Activated CD8-positive, alpha-beta T cell treated with anti-CD3 and anti-CD28 coated beads, Interleukin-2, amount 10 ng/mL, durations not matched to agents 7 days and 5 days (primary cell): ENCODE data around the gene ARGLU1. TPM values are rescaled to one million over a fixed set of nuclear protein-coding genes. Genes with fewer than 3 reads are reported as not detected.

Experiments used
- ATAC-seq: fragments of 150-1000 bp; cut with Tn5 transposase; one replicate; pipeline ENCODE4 v1.10.0; 2021; ENCODE audit warnings: moderate library complexity
- CTCF ChIA-PET: fragments of 350-600 bp; sonication (Branson Sonifier 250); formaldehyde crosslinking; loops from one replicate; lab custom pipeline; 2021; ENCODE audit warnings: antibody characterized with exemption; lab: Charles Lee
- POLR2A ChIA-PET: fragments of 350-600 bp; sonication (Branson Sonifier 250); formaldehyde crosslinking; loops from one replicate; lab custom pipeline; 2021; ENCODE audit warnings: antibody characterized with exemption; lab: Charles Lee
- DNase-seq: peaks from one replicate; pipeline ENCODE4 v3.0.0-alpha.2; 2020
- H3K27ac Mint-ChIP-seq: one replicate; pipeline ENCODE4 v1.8.0; 2021; ENCODE audit warnings: mild to moderate bottlenecking, mixed read lengths
- H3K27me3 Mint-ChIP-seq: one replicate; pipeline ENCODE4 v1.8.0; 2021; ENCODE audit warnings: low read depth, mixed read lengths
- H3K36me3 Mint-ChIP-seq: one replicate; pipeline ENCODE4 v1.8.0; 2021; ENCODE audit warnings: low read depth, mixed read lengths
- H3K4me1 Mint-ChIP-seq: one replicate; pipeline ENCODE4 v1.8.0; 2021; ENCODE audit warnings: low read depth, mixed read lengths
- H3K4me3 Mint-ChIP-seq: one replicate; pipeline ENCODE4 v1.8.0; 2021; ENCODE audit warnings: mild to moderate bottlenecking, mixed read lengths
- H3K9me3 Mint-ChIP-seq: one replicate; pipeline ENCODE4 v1.8.0; 2022; ENCODE audit warnings: mixed read lengths; ENCODE audit not compliant: insufficient read depth
- total RNA-seq, 2 experiments: library from RNA; stranded (reverse); gene quantifications; one replicate each; pipeline ENCODE4 v1.2.3, GENCODE V29; 2021

The ARGLU1 gene
- total RNA-seq, 2 experiments from 2014 or later = 86.6 to 97.0 TPM

DNA sequence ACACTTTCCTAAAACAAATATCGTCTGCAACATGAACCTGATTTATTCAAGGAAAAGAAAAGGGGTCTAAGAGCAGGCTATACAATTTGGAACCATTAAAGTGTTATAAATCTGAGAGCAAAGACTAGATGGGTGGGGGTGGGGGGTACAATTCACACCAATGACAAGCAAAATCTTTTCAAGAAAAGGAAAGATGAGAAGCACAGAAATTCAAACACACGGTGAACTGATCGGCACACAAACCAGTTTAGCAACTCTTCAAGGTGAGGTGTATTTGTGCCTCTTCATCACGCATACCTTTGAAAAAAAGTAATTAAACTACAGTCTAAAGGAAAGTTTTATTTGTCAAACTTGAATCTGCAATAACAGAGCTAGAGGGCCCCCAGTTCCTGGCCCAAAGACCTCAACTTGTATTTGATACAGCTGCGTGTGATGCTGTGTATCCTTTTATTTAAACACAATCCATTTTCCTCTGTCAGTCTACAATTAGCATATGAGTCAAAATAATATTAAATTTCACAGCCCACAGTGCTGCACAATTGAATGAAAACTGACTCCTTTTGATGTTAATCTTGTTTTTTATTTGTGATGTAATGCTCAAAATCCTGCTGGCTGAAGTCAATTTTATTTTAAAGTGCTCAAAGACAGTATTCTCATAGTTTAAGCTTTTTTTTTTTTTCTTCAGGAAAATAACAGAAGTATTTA is 46.7 kb downstream of the ARGLU1 start:
- ATAC-seq = no peak
- Mint-ChIP-seq H3K27me3 (peaks cover 27% of the 10 kb centered on the region), H3K9me3 (no peaks in the 10 kb centered on the region), H3K27ac (no peak overlapping the region), H3K4me1 (no peaks in the 10 kb centered on the region), H3K4me3 (no peak overlapping the region), H3K36me3 (no peaks in the 10 kb centered on the region)
- DNase-seq = no peak
- ChIA-PET CTCF (no interaction called here), POLR2A (no interaction called here)

DNA sequence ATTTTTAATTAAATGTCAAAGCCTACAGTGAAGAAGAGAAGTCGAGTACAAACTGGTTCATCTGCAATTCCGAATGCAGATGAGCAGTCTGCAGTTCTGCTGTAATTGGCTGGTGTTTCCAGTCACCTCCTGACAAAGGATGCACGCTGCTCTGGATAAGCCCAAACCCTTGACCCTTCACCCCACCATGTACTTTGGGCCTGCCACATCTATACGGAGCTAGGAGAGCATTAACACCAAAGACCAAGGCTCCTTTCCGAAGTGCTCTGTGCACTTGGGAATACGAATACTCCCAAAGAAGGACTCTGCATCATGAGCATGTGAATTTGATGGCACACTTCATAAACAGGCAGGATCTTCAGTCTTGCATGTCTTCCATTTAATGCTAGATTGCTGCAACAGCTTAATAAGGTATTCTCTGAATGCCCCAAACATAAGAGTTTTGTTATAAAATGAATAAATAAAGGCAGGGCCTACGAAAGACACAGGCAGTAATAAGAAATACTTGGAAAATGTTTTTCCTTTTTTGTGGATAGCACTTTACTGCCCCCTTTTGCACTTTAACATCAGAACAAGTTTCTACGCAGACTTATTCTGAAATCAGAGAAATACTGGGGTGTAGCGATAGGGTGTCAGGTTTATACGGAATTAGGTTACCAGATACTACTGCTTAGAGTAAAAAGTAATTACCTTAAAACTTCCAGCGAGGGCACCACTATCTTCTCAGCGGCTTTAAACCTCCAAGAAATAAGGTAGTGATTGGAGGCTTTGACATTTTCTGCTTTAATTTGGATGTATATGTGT is 47.5 kb downstream of the ARGLU1 start:
- no peaks in the 10 kb centered on the region for H3K9me3 Mint-ChIP-seq
- no peaks in the 10 kb centered on the region for H3K36me3 Mint-ChIP-seq
- DNase-seq (no peak), ATAC-seq (no peak)
- H3K4me1 Mint-ChIP-seq = no peaks in the 10 kb centered on the region
- ChIA-PET POLR2A (no interaction called here), CTCF (no interaction called here)
- H3K27me3 Mint-ChIP-seq = peaks cover 24% of the 10 kb centered on the region
- H3K27ac Mint-ChIP-seq = no peak overlapping the region
- no peak overlapping the region for H3K4me3 Mint-ChIP-seq

DNA sequence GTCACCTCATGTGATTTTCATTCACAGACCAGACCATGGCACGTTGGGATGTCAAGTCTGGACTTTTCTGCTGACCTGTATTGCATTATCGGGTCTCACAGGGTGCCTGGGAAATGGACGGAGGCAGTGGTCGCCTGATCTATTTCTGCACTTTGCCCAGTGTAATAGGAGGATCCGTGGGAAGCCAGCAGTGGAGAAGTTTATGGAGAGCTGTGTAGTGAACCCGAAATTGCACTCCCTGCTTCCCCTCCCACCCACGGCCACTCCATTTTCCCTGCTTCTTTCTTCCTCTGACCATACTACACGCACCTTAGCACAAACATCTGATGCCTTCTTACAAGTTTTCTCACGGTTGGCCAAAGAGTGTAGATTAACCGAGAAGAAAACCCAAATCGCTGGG is 49.4 kb downstream of the ARGLU1 start:
- Mint-ChIP-seq H3K27me3 (peaks cover 25% of the 10 kb centered on the region), H3K9me3 (no peaks in the 10 kb centered on the region), H3K36me3 (no peaks in the 10 kb centered on the region), H3K4me3 (no peak overlapping the region), H3K27ac (no peak overlapping the region), H3K4me1 (no peaks in the 10 kb centered on the region)
- ChIA-PET CTCF (no interaction called here), POLR2A (no interaction called here)
- ATAC-seq (no peak), DNase-seq (no peak)

DNA sequence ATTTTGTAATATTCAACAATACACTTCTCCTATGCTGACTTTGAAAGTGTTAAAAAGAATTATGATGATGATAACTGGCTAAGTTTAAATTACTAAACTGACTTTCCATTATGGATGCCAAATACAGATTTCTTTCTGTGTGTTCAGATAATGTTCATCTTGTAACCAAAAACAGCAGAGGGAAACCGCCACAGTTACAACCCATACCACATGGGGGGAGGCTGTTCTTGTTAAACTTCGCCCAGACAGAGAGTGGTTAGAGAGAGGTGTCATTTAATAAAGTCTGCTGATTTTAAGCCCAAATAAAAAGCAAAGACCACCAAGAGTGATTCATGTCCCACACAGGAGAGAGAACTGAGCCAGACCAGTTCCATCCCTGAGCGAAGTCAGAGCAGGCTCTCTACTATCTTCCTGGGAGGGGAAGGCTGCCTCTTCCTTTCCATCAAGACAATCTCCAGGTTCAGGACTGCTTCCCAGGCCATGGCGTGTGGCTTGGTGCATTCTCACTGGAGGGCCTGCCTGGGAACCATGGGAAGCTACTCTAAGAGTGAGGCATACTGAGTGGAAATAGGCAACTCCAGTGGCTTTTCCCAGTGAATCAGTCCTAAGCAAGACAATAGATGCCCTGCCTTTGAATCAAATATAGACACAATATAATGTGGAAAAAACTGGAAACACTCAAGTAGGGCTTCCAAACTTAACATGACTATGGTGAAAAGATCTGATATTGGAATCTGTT is 50.7 kb downstream of the ARGLU1 start:
- H3K27me3 Mint-ChIP-seq = peaks cover 22% of the 10 kb centered on the region
- no peak for DNase-seq
- H3K36me3 Mint-ChIP-seq = no peaks in the 10 kb centered on the region
- no peaks in the 10 kb centered on the region for H3K4me1 Mint-ChIP-seq
- H3K9me3 Mint-ChIP-seq = no peaks in the 10 kb centered on the region
- no peak for ATAC-seq
- ChIA-PET POLR2A (no interaction called here), CTCF (no interaction called here)
- H3K27ac Mint-ChIP-seq = no peak overlapping the region
- H3K4me3 Mint-ChIP-seq = no peak overlapping the region

DNA sequence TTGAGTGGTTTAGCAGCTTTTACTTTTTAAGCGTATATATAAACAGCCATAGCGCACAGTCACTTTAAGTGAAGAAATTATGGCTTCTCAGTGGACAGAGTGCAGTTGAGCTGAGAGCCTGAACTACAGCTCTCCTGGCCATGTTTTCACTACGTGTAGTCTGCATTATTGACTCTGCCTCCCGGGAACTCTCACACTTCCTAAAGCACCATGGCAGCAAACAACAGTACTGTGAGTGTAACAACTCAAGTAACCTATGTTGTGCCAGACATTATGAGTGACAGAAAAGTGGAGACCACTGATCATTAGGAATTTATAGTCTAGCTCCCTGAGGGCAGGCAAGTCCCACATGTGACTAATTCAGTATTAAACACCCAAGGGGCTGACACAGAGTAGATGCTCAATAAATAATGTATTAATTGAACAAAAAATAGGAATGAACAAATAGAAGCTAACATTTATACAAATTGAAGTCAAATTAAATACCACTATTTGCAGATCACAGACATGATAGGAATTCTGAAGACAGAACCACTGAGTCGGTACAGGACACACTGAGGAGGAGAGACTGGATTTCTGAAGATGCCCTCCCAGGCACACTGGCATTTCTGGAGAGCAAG is 52.2 kb downstream of the ARGLU1 start:
- Mint-ChIP-seq H3K27me3 (peaks cover 21% of the 10 kb centered on the region), H3K36me3 (no peaks in the 10 kb centered on the region), H3K4me1 (no peaks in the 10 kb centered on the region), H3K27ac (no peak overlapping the region), H3K4me3 (no peak overlapping the region), H3K9me3 (no peaks in the 10 kb centered on the region)
- no peak for ATAC-seq
- ChIA-PET POLR2A (no interaction called here), CTCF (no interaction called here)
- no peak for DNase-seq

DNA sequence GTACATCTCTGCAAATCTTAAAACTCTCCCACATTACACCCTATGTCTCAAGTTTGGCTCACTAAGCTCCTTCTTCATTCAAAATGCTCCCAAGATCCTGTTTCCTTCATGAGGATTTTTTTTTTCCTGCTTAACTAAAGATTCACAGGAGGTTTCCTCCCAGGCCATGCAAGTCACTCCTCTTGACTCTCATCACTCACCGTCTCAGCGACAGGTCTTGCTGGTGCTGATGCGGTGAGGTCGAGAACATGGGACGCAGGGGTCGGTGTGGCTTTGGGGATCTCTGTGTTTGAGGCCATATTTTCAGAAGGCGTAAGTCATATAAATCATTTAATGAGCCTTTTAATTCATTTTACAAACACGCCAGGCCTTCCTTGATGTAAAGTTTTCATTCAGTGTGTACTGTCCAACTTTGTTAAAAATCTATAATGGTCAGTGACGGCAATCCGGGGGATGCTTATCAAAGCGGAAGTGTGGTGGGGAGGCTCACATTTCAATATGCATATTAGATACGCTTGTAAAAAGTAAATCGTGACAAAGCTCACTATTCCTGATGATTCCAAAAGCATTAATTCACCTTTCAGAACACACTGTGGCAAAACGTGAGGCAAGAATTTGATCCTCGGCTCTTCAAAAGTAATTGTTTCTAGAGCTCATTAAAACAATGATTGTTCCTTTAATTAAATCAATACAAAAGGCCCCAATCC is 52.9 kb downstream of the ARGLU1 start:
- Mint-ChIP-seq H3K27me3 (peaks cover 24% of the 10 kb centered on the region), H3K36me3 (no peaks in the 10 kb centered on the region), H3K9me3 (no peaks in the 10 kb centered on the region), H3K4me3 (no peak overlapping the region), H3K4me1 (no peaks in the 10 kb centered on the region), H3K27ac (no peak overlapping the region)
- ChIA-PET CTCF (interaction anchor here (1.0 kb wide), 1 partner anchor 14 kb away, joined by 3 read pairs; no protein-coding TSS in a partner anchor), POLR2A (no interaction called here)
- no peak for ATAC-seq
- no peak for DNase-seq

DNA sequence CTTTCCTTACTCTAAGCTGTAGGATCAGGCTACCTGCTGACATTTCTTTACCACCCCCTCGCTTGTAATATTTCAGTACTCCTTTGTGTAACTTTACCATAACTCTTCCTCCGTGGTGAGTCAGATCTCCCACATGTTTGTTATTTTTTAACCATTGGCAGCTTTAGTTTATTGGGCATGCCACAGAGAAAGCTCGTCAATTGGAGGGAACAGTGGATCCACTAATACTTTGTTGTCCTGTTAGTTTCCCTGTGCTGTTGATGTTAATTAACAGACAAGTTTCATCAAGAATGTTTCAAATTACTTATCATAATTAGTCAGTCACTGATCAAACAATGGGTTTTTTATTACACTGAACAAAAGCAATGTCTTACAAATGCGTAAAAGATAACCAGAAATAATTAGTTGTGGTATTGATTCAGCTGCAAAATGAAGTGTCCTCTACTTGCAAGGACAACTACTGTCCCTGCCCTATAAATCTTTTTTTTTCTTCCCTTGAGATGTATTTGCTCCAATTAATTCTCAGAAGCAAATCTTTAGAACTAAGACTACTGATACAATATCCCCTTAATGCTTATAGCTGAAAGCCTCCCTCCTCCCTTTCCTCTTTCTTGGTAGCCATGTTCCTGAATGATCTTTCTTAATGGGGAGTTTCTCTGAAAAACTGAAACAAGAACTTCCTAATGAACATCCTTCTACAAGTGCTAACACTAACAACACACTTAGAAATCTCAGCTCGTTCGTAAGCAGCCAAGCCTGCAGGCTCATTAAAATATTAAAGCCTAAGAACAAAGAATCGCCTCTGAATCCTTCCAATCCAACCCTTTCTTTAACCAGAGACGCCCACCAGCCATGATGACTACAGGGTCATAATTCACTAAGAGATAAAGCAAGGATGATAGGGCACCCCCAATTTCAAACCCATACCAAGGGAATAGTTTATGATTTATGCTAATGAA is 54.6 kb downstream of the ARGLU1 start:
- H3K27ac Mint-ChIP-seq = no peak overlapping the region

DNA sequence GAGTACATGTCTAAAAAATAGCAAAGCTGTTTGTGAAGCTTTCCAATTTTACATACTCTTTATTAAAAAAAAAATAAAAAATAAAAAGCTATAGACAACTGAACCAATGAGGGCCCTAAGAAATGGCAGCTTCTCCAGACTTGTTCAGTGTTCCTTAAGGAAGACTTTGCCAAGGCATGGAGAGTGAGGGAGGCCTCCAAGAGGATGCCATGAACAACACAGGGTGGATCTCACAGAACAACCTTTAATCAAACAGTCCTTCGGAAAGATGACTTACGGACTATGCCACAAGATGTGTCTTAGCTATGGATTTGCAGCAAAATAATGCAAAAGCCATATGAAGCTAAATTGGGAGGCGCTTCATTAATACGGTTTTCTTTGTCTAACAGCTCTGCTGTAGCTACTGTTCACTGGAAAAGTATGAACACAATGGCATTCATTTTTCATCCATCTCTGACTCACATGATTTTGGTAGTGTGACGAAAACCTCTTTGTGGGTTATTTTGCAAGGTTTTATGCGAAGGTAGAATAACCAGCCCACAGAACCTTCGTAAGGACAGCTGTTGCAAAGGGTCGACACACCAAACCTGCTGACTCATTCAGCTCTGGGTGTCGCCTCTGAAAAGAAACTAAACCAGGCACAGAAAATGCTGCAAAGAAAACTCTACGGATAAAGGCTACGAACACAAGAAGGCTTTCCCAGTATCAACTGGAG is 60.2 kb downstream of the ARGLU1 start:
- DNase-seq (no peak), ATAC-seq (no peak)
- ChIA-PET POLR2A (no interaction called here), CTCF (interaction anchor here (0.6 to 0.9 kb wide), 2 partner anchors 28 to 112 kb away, joined by 3 to 4 read pairs; no protein-coding TSS in a partner anchor)
- Mint-ChIP-seq H3K4me1 (peaks cover 3% of the 10 kb centered on the region), H3K36me3 (no peaks in the 10 kb centered on the region), H3K4me3 (no peak overlapping the region), H3K27me3 (peaks cover 24% of the 10 kb centered on the region), H3K27ac (no peak overlapping the region), H3K9me3 (no peaks in the 10 kb centered on the region)

More for the DNA sequence above, 54.6 kb downstream of the ARGLU1 start:
- POLR2A ChIA-PET = no interaction called here
- H3K27me3 Mint-ChIP-seq = peaks cover 24% of the 10 kb centered on the region
- H3K36me3 Mint-ChIP-seq = no peaks in the 10 kb centered on the region
- no peaks in the 10 kb centered on the region for H3K4me1 Mint-ChIP-seq
- H3K4me3 Mint-ChIP-seq = no peak overlapping the region
- ATAC-seq (no peak), DNase-seq (no peak)
- CTCF ChIA-PET = interaction anchor here (1.0 kb wide), 1 partner anchor 16 kb away, joined by 3 read pairs; no protein-coding TSS in a partner anchor
- H3K9me3 Mint-ChIP-seq = no peaks in the 10 kb centered on the region

DNA sequence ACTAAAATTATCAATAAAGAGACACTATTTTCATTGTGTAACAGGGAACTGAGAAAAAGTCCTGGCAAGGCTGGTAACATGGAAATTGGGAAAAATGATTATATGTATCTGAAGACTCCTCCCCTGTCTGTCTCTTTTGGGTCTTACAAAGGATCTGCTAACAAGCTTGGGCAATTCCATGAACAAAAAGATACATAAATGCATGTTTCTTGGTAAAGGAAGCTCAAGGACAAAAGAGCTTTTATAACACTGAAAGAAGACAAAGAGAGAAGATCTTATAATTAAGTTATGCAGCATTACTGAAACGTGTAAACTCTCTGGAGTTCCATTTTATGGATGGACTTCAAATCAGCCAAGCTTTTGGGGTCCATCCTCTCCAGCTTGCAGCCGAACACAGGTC is 61.7 kb downstream of the ARGLU1 start:
- DNase-seq (no peak), ATAC-seq (no peak)
- ChIA-PET POLR2A (no interaction called here), CTCF (no interaction called here)
- Mint-ChIP-seq H3K4me3 (no peak overlapping the region), H3K9me3 (no peaks in the 10 kb centered on the region), H3K27ac (no peak overlapping the region), H3K36me3 (no peaks in the 10 kb centered on the region), H3K4me1 (peaks cover 3% of the 10 kb centered on the region), H3K27me3 (peaks cover 26% of the 10 kb centered on the region)

DNA sequence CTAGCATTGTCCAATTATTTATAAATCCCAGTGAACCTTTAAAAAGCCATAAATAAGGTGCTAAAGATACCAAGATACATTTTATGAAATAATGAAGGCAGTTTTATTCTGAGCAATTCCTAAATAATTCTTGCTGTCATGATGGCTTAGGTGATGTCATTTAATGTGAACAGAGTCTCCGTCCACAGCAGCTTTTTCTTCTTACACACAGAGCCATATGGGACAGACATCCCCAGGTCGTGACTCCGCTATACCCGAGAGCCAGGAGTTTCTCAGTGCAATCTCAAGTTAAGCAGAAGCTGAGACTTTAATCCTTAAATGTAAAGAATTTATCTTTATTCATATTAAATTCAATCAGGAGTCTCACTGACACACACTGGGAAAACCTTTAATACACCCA is 62.2 kb downstream of the ARGLU1 start:
- ChIA-PET CTCF (no interaction called here), POLR2A (no interaction called here)
- no peak overlapping the region for H3K27ac Mint-ChIP-seq
- DNase-seq (no peak), ATAC-seq (no peak)
- H3K4me3 Mint-ChIP-seq = no peak overlapping the region
- H3K36me3 Mint-ChIP-seq = no peaks in the 10 kb centered on the region
- peaks cover 27% of the 10 kb centered on the region for H3K27me3 Mint-ChIP-seq
- H3K9me3 Mint-ChIP-seq = no peaks in the 10 kb centered on the region
- peaks cover 3% of the 10 kb centered on the region for H3K4me1 Mint-ChIP-seq
